Body of pancreas (tissue), 4 donors: ENCODE measurements around the gene SIRPB1.

ENCODE experiments used
- POLR2A ChIP-seq, 3 donors: fragments of 450-650 bp; IDR thresholded peaks; one replicate each; pipeline ENCODE4 v1.6.1; 2016; ENCODE audit warnings: antibody characterized with exemption in 3 of 3, mild to moderate bottlenecking in 2 of 3
- TF ChIP-seq, protein P1 (sequence below), 7 experiments: fragments of 450-650 bp in 4 of 7; fragments of 200-600 bp in 3 of 7; sonication (generic) in 3 of 7; IDR thresholded peaks; one replicate each; pipeline ENCODE4 v1.5.1; 2016 to 2019; ENCODE audit warnings: antibody characterized with exemption in 7 of 7

DNA sequence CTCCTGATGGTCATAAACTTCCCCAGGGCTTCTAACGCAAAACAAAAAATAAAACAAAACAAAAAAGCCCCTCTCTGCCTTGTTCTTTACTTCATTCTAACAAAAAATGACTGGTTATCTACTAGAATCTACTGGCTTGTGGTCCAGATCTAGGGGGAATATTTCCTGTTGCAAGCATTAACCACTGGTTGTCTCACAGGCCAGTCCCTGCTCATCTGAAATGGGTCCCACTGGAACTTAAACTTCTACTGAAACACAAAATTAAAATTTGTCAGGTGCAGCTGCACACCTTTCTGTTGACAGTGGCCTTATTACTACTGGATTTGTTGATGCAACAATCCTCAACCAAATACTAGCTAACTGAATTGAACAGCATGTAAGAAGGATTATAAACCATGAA is 32.3 kb upstream of the SIRPB1 start:
- TF ChIP-seq, protein P1, sequence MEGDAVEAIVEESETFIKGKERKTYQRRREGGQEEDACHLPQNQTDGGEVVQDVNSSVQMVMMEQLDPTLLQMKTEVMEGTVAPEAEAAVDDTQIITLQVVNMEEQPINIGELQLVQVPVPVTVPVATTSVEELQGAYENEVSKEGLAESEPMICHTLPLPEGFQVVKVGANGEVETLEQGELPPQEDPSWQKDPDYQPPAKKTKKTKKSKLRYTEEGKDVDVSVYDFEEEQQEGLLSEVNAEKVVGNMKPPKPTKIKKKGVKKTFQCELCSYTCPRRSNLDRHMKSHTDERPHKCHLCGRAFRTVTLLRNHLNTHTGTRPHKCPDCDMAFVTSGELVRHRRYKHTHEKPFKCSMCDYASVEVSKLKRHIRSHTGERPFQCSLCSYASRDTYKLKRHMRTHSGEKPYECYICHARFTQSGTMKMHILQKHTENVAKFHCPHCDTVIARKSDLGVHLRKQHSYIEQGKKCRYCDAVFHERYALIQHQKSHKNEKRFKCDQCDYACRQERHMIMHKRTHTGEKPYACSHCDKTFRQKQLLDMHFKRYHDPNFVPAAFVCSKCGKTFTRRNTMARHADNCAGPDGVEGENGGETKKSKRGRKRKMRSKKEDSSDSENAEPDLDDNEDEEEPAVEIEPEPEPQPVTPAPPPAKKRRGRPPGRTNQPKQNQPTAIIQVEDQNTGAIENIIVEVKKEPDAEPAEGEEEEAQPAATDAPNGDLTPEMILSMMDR (IDR thresholded peaks at IDR 0.05), result no peak
- no peak for TF ChIP-seq POLR2A (IDR thresholded peaks at IDR 0.05)
